Measurements from ENCODE around the gene ACOXL. TPM values are rescaled to one million over a fixed set of nuclear protein-coding genes. Genes with fewer than 3 reads are reported as not detected.

Gene ACOXL
- total and polyA plus RNA-seq, 2 of the 8 experiments (the other 6 are each of a cell fraction or from before 2014, with no cell fraction given) = 11.4 to 20.6 TPM

DNA sequence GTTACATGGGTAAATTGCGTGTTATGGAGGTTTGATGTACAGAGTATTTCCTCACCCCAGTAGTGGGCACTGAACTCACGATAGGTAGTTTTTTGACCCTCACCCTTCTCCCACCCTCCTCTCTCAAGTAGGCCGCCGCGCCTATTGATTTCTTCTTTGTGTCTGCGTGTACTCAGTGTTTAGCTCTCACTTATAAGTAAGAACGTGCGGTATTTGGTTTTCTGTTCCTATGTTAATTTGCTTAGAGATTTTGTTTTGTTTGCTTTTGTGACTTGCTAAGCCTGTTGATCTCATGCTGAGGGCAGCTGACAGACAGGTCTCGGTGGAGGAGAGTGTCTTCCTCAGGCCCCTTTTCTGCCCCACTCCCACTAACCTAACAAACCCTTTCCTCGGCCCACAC is 36.2 kb downstream of the ACOXL start:
- no peak overlapping the region for H3K23ac ChIP-seq (ENCODE audit: insufficient read length)
- peaks cover 1 to 4% of the 10 kb centered on the region in 2 experiments for H4K20me1 ChIP-seq (replicated peaks in 1 of 2; ENCODE audit: control insufficient read depth in 1 of 2, insufficient read depth in 2 of 2, low read length in 2 of 2)
- no peak overlapping the region for H2BK12ac ChIP-seq (ENCODE audit: low read depth, low read length)
- TF ChIP-seq GABPA (IDR thresholded peaks at IDR 0.05; ENCODE audit: borderline replicate concordance, insufficient read depth, low read length) (no peak), EZH2 (IDR thresholded peaks at IDR 0.05; ENCODE audit: low read depth, low read length, severe bottlenecking) (no peak), FOSL1 (IDR thresholded peaks at IDR 0.05; ENCODE audit: insufficient read depth, low read depth, low read length) (no peak), BRCA1 (IDR thresholded peaks at IDR 0.05; ENCODE audit: low read depth, low read length) (no peak)
- TF ChIP-seq, protein P1, sequence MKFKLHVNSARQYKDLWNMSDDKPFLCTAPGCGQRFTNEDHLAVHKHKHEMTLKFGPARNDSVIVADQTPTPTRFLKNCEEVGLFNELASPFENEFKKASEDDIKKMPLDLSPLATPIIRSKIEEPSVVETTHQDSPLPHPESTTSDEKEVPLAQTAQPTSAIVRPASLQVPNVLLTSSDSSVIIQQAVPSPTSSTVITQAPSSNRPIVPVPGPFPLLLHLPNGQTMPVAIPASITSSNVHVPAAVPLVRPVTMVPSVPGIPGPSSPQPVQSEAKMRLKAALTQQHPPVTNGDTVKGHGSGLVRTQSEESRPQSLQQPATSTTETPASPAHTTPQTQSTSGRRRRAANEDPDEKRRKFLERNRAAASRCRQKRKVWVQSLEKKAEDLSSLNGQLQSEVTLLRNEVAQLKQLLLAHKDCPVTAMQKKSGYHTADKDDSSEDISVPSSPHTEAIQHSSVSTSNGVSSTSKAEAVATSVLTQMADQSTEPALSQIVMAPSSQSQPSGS (IDR thresholded peaks at IDR 0.05; ENCODE audit: low read length) = no peak
- TF ChIP-seq, protein P2, sequence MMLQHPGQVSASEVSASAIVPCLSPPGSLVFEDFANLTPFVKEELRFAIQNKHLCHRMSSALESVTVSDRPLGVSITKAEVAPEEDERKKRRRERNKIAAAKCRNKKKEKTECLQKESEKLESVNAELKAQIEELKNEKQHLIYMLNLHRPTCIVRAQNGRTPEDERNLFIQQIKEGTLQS (IDR thresholded peaks at IDR 0.05; ENCODE audit: insufficient read depth, low read depth, low read length) = no peak
- H3K79me2 ChIP-seq (ENCODE audit: control insufficient read depth in 1 of 2, insufficient read depth in 2 of 2, low read length in 2 of 2) = peaks cover 0 to 37% of the 10 kb centered on the region in 2 experiments; a peak in 2 of 4 replicates
- POLR2A ChIA-PET (ENCODE audit: partially characterized antibody) = interaction anchor here (1.0 to 1.8 kb wide), 2 partner anchors 79 to 91 kb away, joined by 3 to 4 read pairs; partner anchors contain the start of gene BUB1
- H3K4me2 ChIP-seq (ENCODE audit: insufficient read depth in 1 of 2, low read depth in 2 of 2, low read length in 2 of 2) = peak overlapping the region; percentile 32 to 53
- H3K56ac ChIP-seq (replicated peaks; ENCODE audit: insufficient read length, low read depth, low read length) = no peak overlapping the region
- no peak overlapping the region for H2AK5ac ChIP-seq (ENCODE audit: low read depth, low read length)
- H3K9me3 ChIP-seq (ENCODE audit: insufficient read depth in 2 of 2, low read depth in 1 of 2, low read length in 1 of 2) = no peaks in the 10 kb centered on the region
- peak; percentile 69 for FAIRE-seq
- no peaks in the 10 kb centered on the region; a peak in 1 of 8 replicates for H3K36me3 ChIP-seq (ENCODE audit: control insufficient read depth in 2 of 4, insufficient read depth in 4 of 4, low read length in 3 of 4)
- H2BK120ac ChIP-seq (replicated peaks; ENCODE audit: low read depth, low read length) = no peak overlapping the region
- no peak overlapping the region for H3K27ac ChIP-seq (ENCODE audit: low read depth, low read length)
- H3K27me3 ChIP-seq (replicated peaks in 1 of 4; ENCODE audit: control insufficient read depth in 3 of 4, extremely low read depth in 1 of 4, insufficient read depth in 3 of 4, low read length in 3 of 4) = no peaks in the 10 kb centered on the region
- no peak overlapping the region for H2BK20ac ChIP-seq (ENCODE audit: low read length)
- 34% methylated on average over 10 of the region's 10 CpGs; no CpG with 5 or more reads in 1 of the 2 experiments for WGBS, 2 experiments (ENCODE audit: extremely low coverage in 1 of 2, insufficient coverage in 1 of 2, insufficient read length in 1 of 2, insufficient replicate concordance in 2 of 2, low coverage in 1 of 2, low lambda C conversion rate in 2 of 2, missing lambda C conversion rate in 1 of 2)
- no peak overlapping the region for H2AFZ ChIP-seq (ENCODE audit: low read length)
- H3K9ac ChIP-seq (replicated peaks in 1 of 4; ENCODE audit: extremely low read depth in 1 of 4, low read depth in 3 of 4, low read length in 3 of 4) = no peak overlapping the region; a peak in 1 of 7 replicates
- H3K4ac ChIP-seq (replicated peaks; ENCODE audit: insufficient read length, low read depth, low read length) = no peak overlapping the region
- no peak overlapping the region for H2BK5ac ChIP-seq (ENCODE audit: low read depth, low read length)
- H4K5ac ChIP-seq (ENCODE audit: insufficient read length, low read depth, low read length) = no peak overlapping the region
- CTCF ChIA-PET (ENCODE audit: partially characterized antibody) = interaction anchor here (0.7 to 4.1 kb wide), 5 partner anchors 13 to 45 kb away, joined by 3 to 28 read pairs (median 4); no protein-coding TSS in a partner anchor
- H4K91ac ChIP-seq (replicated peaks; ENCODE audit: insufficient read length, low read length) = no peak overlapping the region
- peaks cover 16 to 43% (median 30%) of the 10 kb centered on the region in 4 experiments for H3K4me1 ChIP-seq (replicated peaks in 1 of 4; ENCODE audit: control insufficient read depth in 3 of 4, insufficient read depth in 4 of 4, low read length in 3 of 4)
- no peak overlapping the region; the same call in 1 of the 2 replicates for H3K18ac ChIP-seq (ENCODE audit: extremely low read depth, low read length)
- no peak overlapping the region for H2BK15ac ChIP-seq (ENCODE audit: low read length)
- peaks cover 5% of the 10 kb centered on the region for H3K23me2 ChIP-seq (ENCODE audit: low read depth, low read length)
- no peaks in the 10 kb centered on the region; the same call in 1 of the 2 replicates for H3K79me1 ChIP-seq (ENCODE audit: low read depth, low read length)
- no peak overlapping the region for H4K8ac ChIP-seq (ENCODE audit: extremely low read depth, insufficient read depth, low read length)
- H3K4me3 ChIP-seq (ENCODE audit: extremely low read depth in 1 of 4, insufficient read depth in 2 of 4, low read depth in 3 of 4, low read length in 4 of 4) = peak overlapping the region in 1 of 4 experiments; percentile 13; a peak in 1 of 8 replicates
- H3K14ac ChIP-seq (ENCODE audit: insufficient read length) = no peak overlapping the region
- DNase-seq (ENCODE audit: low read depth in 1 of 2, low spot score in 2 of 2) = no peak
